OCI-LY7 (cell line): ENCODE data around the gene EML6. TPM values are rescaled to one million over a fixed set of nuclear protein-coding genes. Genes with fewer than 3 reads are reported as not detected.

Experiments
- BruUV-seq: library from RNA; stranded (reverse); fragments of 400-500 nt; replicated peaks from 2 replicates; lab custom pipeline; 2021; lab: Mats Ljungman, UMichigan
- CTCF ChIA-PET: fragments of 300-600 bp; sonication (Branson Sonifier 250); formaldehyde crosslinking; loops from one replicate; lab custom pipeline; 2022; ENCODE audit warnings: antibody characterized with exemption; ENCODE audit not compliant: unreplicated experiment; lab: Charles Lee
- POLR2A ChIA-PET: fragments of 300-600 bp; sonication (Branson Sonifier 250); formaldehyde crosslinking; loops from one replicate; lab custom pipeline; 2022; ENCODE audit warnings: antibody characterized with exemption; lab: Charles Lee
- DNase-seq: peaks from one replicate; pipeline ENCODE4 v3.0.0-alpha.2; 2015; ENCODE audit warnings: low spot score
- H2AFZ ChIP-seq: fragments of 200-600 bp; sonication (generic), shearing (Covaris generic); 2 replicates; pipeline ENCODE4 v1.6.1; 2014; ENCODE audit warnings: mild to moderate bottlenecking, antibody characterized with exemption, low read length, moderate library complexity
- H3K27ac ChIP-seq: fragments of 200-600 bp; sonication (generic); 2 replicates; pipeline ENCODE4 v1.5.1; 2014; ENCODE audit warnings: mixed run types, low read depth, mild to moderate bottlenecking, moderate library complexity, low read length, inconsistent platforms; ENCODE audit not compliant: poor library complexity, severe bottlenecking
- H3K36me3 ChIP-seq: fragments of 200-600 bp; sonication (generic); 2 replicates; pipeline ENCODE4 v1.6.1; 2014; ENCODE audit warnings: mild to moderate bottlenecking, antibody characterized with exemption, low read length, moderate library complexity, mixed read lengths; ENCODE audit not compliant: insufficient read depth
- H3K4me1 ChIP-seq: fragments of 200-600 bp; sonication (generic); 2 replicates; pipeline ENCODE4 v1.5.1; 2014; ENCODE audit warnings: mild to moderate bottlenecking, low read length; ENCODE audit not compliant: insufficient read depth, poor library complexity, severe bottlenecking
- H3K4me2 ChIP-seq: fragments of 200-600 bp; sonication (generic); 2 replicates; pipeline ENCODE4 v1.6.1; 2014; ENCODE audit warnings: mild to moderate bottlenecking, low read length
- H3K4me3 ChIP-seq: fragments of 200-600 bp; sonication (generic); 2 replicates; pipeline ENCODE4 v1.5.1; 2014; ENCODE audit warnings: mild to moderate bottlenecking, low read depth, low read length; ENCODE audit not compliant: poor library complexity, severe bottlenecking
- H3K79me2 ChIP-seq: fragments of 200-600 bp; sonication (generic); 2 replicates; pipeline ENCODE4 v1.6.1; 2016; ENCODE audit warnings: low read depth, mild to moderate bottlenecking, low read length, moderate library complexity, mixed read lengths; ENCODE audit not compliant: insufficient read depth
- H3K9me2 ChIP-seq: fragments of 200-600 bp; sonication (generic); 2 replicates; pipeline ENCODE4 v1.6.1; 2016; ENCODE audit warnings: mild to moderate bottlenecking, low read length, mixed read lengths; ENCODE audit not compliant: insufficient read depth
- H3K9me3 ChIP-seq: fragments of 200-600 bp; sonication (generic); 2 replicates; pipeline ENCODE4 v1.6.1; 2014; ENCODE audit warnings: mild to moderate bottlenecking, mixed run types, low read length, mixed read lengths
- H4K20me1 ChIP-seq: fragments of 200-600 bp; sonication (generic); 2 replicates; pipeline ENCODE4 v1.6.1; 2014; ENCODE audit warnings: mild to moderate bottlenecking, antibody characterized with exemption, low read length, moderate library complexity, mixed read lengths; ENCODE audit not compliant: insufficient read depth
- EZH2phosphoT487 ChIP-seq: fragments of 200-600 bp; sonication (generic); IDR thresholded peaks from 2 replicates; pipeline ENCODE4 v1.6.1; 2018; ENCODE audit warnings: low read depth, borderline replicate concordance, mild to moderate bottlenecking, mixed run types, antibody characterized with exemption, low read length, moderate library complexity, mixed read lengths
- intact Hi-C: fragments of 100-400 bp; cut with micrococcal nuclease; formaldehyde crosslinking; loops from one replicate; pipeline ENCODE4 v1.10.0; 2022; ENCODE audit not compliant: unreplicated experiment
- total RNA-seq, 2 experiments: library from RNA; depleted of rRNA in 1 of 2; stranded (reverse); fragments of >200 nt in 1 of 2; shearing (Covaris generic) in 1 of 2; gene quantifications; 2 replicates each; pipeline ENCODE4 v1.2.3, GENCODE V29; 2014 to 2022
- TF ChIP-seq, protein P1 (sequence below): fragments of 200-600 bp; sonication (generic); conservative IDR thresholded peaks from 2 replicates; pipeline ENCODE4 v1.5.1; 2014; ENCODE audit warnings: mild to moderate bottlenecking, antibody characterized with exemption, low read length, moderate library complexity, mixed read lengths

The EML6 gene
- total RNA-seq, 2 experiments from 2014 or later = 310 to 367 TPM

DNA sequence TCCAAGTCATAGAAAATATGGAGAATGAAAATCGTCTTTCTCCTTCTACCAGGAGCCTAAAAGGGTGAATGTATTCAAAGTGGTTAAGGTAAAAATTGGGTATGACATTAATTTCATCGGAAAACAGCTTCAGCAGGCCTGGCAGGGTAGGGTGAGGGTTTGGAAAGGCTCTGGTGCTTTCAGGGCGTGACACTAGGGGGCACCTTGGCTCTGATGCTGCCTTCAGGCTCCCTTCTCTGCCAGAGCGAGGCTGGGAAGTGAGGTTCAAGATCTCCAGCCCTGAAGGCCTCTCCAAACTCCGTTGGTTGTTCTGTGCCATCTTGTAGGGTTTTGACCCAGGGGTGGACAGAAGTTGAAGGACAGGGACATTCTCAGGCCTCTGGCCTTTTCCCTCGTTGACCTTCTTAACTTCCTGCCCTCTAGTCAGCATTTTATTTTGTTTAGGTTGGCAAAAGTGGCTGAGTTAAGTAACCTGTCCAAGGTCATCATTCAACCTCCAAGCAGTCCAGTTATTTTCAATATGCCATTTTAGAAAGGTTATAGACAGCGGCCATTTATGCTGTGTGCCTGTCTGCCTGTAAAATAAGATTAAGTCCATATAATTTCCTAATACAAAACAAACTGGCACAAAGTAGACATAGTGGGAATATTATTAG is 40.3 kb downstream of the EML6 start:
- peaks cover 91% of the 10 kb centered on the region for H3K4me1 ChIP-seq
- peaks cover 5% of the 10 kb centered on the region; the same call in 1 of the 2 replicates for H3K36me3 ChIP-seq
- peak; percentile 40 for DNase-seq
- H3K9me2 ChIP-seq = no peaks in the 10 kb centered on the region
- CTCF ChIA-PET = no interaction called here
- H3K27ac ChIP-seq = no peak overlapping the region
- no peak overlapping the region for H2AFZ ChIP-seq
- no TSS peak for BruUV-seq
- H3K4me2 ChIP-seq = peak overlapping the region; percentile 10
- H4K20me1 ChIP-seq = no peaks in the 10 kb centered on the region
- TF ChIP-seq EZH2phosphoT487 = no peak
- TF ChIP-seq, protein P1, sequence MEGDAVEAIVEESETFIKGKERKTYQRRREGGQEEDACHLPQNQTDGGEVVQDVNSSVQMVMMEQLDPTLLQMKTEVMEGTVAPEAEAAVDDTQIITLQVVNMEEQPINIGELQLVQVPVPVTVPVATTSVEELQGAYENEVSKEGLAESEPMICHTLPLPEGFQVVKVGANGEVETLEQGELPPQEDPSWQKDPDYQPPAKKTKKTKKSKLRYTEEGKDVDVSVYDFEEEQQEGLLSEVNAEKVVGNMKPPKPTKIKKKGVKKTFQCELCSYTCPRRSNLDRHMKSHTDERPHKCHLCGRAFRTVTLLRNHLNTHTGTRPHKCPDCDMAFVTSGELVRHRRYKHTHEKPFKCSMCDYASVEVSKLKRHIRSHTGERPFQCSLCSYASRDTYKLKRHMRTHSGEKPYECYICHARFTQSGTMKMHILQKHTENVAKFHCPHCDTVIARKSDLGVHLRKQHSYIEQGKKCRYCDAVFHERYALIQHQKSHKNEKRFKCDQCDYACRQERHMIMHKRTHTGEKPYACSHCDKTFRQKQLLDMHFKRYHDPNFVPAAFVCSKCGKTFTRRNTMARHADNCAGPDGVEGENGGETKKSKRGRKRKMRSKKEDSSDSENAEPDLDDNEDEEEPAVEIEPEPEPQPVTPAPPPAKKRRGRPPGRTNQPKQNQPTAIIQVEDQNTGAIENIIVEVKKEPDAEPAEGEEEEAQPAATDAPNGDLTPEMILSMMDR = peak; percentile 84
- no peaks in the 10 kb centered on the region for H3K9me3 ChIP-seq
- intact Hi-C loops = loop anchor here (1.0 kb wide), 1 partner anchor 75 kb away; no protein-coding TSS in a partner anchor
- peaks cover 99% of the 10 kb centered on the region for H3K79me2 ChIP-seq
- H3K4me3 ChIP-seq = no peak overlapping the region
- POLR2A ChIA-PET = interaction anchor here (0.6 to 1.6 kb wide), 6 partner anchors 15 to 135 kb away, joined by 3 to 8 read pairs (median 5); no protein-coding TSS in a partner anchor

DNA sequence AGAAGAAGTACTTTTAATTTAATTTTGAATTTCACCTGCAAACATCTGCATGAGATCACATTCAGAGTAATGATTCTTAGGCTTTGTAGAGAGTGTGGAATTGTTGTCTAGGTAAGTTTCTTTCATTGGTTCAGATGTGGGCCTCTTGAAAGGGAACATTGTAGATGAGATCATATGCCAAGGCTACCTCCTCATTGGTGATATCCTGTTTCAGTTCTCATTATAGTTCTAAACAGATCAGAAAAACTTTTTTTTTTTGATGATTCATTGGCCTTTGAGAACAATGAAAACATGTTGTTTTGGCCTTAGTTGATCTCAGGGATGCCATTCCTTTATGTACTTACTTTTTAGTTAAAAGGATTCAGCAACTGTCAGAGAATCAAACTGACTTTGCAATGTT is 44.5 kb downstream of the EML6 start:
- no peak overlapping the region for H2AFZ ChIP-seq
- peaks cover 29% of the 10 kb centered on the region for H3K36me3 ChIP-seq
- no peaks in the 10 kb centered on the region for H3K9me2 ChIP-seq
- H3K79me2 ChIP-seq = peaks cover 76% of the 10 kb centered on the region
- H3K4me3 ChIP-seq = peak overlapping the region; percentile 37
- peak; percentile 69 for DNase-seq
- peak overlapping the region; percentile 61 for H3K27ac ChIP-seq
- no peaks in the 10 kb centered on the region for H4K20me1 ChIP-seq
- CTCF ChIA-PET = no interaction called here
- intact Hi-C loops = loop anchor here (1.0 kb wide), 1 partner anchor 19 kb away; no protein-coding TSS in a partner anchor
- peaks cover 60% of the 10 kb centered on the region for H3K4me1 ChIP-seq
- BruUV-seq = no TSS peak
- peak overlapping the region; percentile 78 for H3K4me2 ChIP-seq
- POLR2A ChIA-PET = interaction anchor here (0.6 to 2.6 kb wide), 4 partner anchors 10 to 39 kb away, joined by 3 to 13 read pairs (median 4); no protein-coding TSS in a partner anchor
- no peaks in the 10 kb centered on the region for H3K9me3 ChIP-seq
- TF ChIP-seq EZH2phosphoT487 = no peak
- TF ChIP-seq, protein P1 = no peak
